Uterus (tissue), 4 donors: Measurements from ENCODE around the gene CCN2. TPM values are rescaled to one million over a fixed set of nuclear protein-coding genes. Genes with fewer than 3 reads are reported as not detected.

Source experiments
- DNase-seq, 2 donors: peaks; one replicate each; pipeline ENCODE4 v3.0.0-alpha.2; 2019 to 2020
- H3K27ac ChIP-seq, 2 donors: fragments of 200-600 bp; sonication (generic); 1 replicate in 1 of 2; 2 replicates in 1 of 2; pipeline ENCODE4 v1.5.1; 2016 to 2018
- H3K27me3 ChIP-seq, 2 donors: fragments of 200-600 bp; sonication (generic); one replicate each; pipeline ENCODE4 v1.5.1; 2018 to 2019; ENCODE audit warnings: control low read depth in 1 of 2
- H3K36me3 ChIP-seq, 2 donors: fragments of 200-600 bp; sonication (generic); one replicate each; pipeline ENCODE4 v1.5.1; 2019; ENCODE audit warnings: control low read depth in 1 of 2
- H3K4me1 ChIP-seq, 2 donors: fragments of 200-600 bp; sonication (generic); one replicate each; pipeline ENCODE4 v1.5.1; 2018 to 2019; ENCODE audit warnings: control low read depth in 1 of 2
- H3K4me3 ChIP-seq, 2 donors: fragments of 200-600 bp; sonication (generic); 1 replicate in 1 of 2; 2 replicates in 1 of 2; pipeline ENCODE4 v1.5.1; 2018 to 2019; ENCODE audit warnings: mild to moderate bottlenecking in 1 of 2
- H3K9me3 ChIP-seq, 2 donors: fragments of 200-600 bp; sonication (generic); one replicate each; pipeline ENCODE4 v1.5.1; 2019; ENCODE audit warnings: control low read depth in 1 of 2
- POLR2A ChIP-seq, 2 donors: fragments of 450-650 bp; IDR thresholded peaks; one replicate each; pipeline ENCODE4 v1.6.1; 2016; ENCODE audit warnings: antibody characterized with exemption in 2 of 2, mild to moderate bottlenecking in 1 of 2, moderate library complexity in 1 of 2
- intact Hi-C: fragments of 100-400 bp; cut with DNase I; formaldehyde crosslinking; loops from one replicate; pipeline ENCODE4 v1.15.1; 2023; ENCODE audit warnings: low total_unique reads
- total RNA-seq, 4 donors: library from RNA; depleted of rRNA in 3 of 4; stranded (reverse); fragments of >200 nt in 3 of 4; gene quantifications; one replicate each; pipeline versions ENCODE4 v1.1.0 to v1.2.4, GENCODE V29; 2014 to 2023
- TF ChIP-seq, protein P1 (sequence below), 4 experiments: fragments of 200-600 bp in 2 of 4; fragments of 450-650 bp in 2 of 4; sonication (generic) in 2 of 4; IDR thresholded peaks; one replicate each; pipeline ENCODE4 v1.5.1; 2016 to 2019; ENCODE audit warnings: antibody characterized with exemption in 4 of 4, mild to moderate bottlenecking in 2 of 4, moderate library complexity in 1 of 4
- donor health status: DM: yes; HTN: yes; CAD: no.

The CCN2 gene
- total RNA-seq, 4 donors from 2014 or later: 104 to 254 (median 202) TPM

GRCh38 chr6:131958095-131958494 is 6.9 kb upstream of the CCN2 start:
- intact Hi-C loops: no loop called here
- no peaks in the 10 kb centered on the region for H3K27me3 ChIP-seq
- no peaks in the 10 kb centered on the region for H3K4me1 ChIP-seq
- no peaks in the 10 kb centered on the region for H3K36me3 ChIP-seq
- TF ChIP-seq POLR2A (IDR thresholded peaks at IDR 0.05): no peak
- TF ChIP-seq, protein P1, sequence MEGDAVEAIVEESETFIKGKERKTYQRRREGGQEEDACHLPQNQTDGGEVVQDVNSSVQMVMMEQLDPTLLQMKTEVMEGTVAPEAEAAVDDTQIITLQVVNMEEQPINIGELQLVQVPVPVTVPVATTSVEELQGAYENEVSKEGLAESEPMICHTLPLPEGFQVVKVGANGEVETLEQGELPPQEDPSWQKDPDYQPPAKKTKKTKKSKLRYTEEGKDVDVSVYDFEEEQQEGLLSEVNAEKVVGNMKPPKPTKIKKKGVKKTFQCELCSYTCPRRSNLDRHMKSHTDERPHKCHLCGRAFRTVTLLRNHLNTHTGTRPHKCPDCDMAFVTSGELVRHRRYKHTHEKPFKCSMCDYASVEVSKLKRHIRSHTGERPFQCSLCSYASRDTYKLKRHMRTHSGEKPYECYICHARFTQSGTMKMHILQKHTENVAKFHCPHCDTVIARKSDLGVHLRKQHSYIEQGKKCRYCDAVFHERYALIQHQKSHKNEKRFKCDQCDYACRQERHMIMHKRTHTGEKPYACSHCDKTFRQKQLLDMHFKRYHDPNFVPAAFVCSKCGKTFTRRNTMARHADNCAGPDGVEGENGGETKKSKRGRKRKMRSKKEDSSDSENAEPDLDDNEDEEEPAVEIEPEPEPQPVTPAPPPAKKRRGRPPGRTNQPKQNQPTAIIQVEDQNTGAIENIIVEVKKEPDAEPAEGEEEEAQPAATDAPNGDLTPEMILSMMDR (IDR thresholded peaks at IDR 0.05): no peak
- no peaks in the 10 kb centered on the region for H3K9me3 ChIP-seq
- no peak overlapping the region for H3K27ac ChIP-seq
- DNase-seq: no peak
- no peak overlapping the region for H3K4me3 ChIP-seq

- Histone ChIP-seq H3K4me3 (no peak overlapping the region), H3K27ac (peak overlapping the region in 1 of 2 donors; percentile 99), H3K27me3 (no peaks in the 10 kb centered on the region), H3K9me3 (no peaks in the 10 kb centered on the region), H3K36me3 (no peaks in the 10 kb centered on the region), H3K4me1 (no peaks in the 10 kb centered on the region)
- DNase-seq: no peak
- intact Hi-C loops: no loop called here
- no peak for TF ChIP-seq POLR2A (IDR thresholded peaks at IDR 0.05)
- TF ChIP-seq, protein P1 (IDR thresholded peaks at IDR 0.05): no peak
Observed at GRCh38 chr6:131955876-131956275, 4.7 kb upstream of the CCN2 start.

- DNase-seq: no peak
- intact Hi-C loops: no loop called here
- TF ChIP-seq, protein P1 (IDR thresholded peaks at IDR 0.05): no peak
- TF ChIP-seq POLR2A (IDR thresholded peaks at IDR 0.05): no peak
- H3K9me3 ChIP-seq: no peaks in the 10 kb centered on the region
- peak overlapping the region; percentile 1 to 10 for H3K4me3 ChIP-seq
- no peaks in the 10 kb centered on the region for H3K4me1 ChIP-seq
- no peaks in the 10 kb centered on the region for H3K36me3 ChIP-seq
- H3K27me3 ChIP-seq: no peaks in the 10 kb centered on the region
- H3K27ac ChIP-seq: peak overlapping the region; percentile 33 to 99
Observed at GRCh38 chr6:131955192-131955591, 4.0 kb upstream of the CCN2 start.

DNA sequence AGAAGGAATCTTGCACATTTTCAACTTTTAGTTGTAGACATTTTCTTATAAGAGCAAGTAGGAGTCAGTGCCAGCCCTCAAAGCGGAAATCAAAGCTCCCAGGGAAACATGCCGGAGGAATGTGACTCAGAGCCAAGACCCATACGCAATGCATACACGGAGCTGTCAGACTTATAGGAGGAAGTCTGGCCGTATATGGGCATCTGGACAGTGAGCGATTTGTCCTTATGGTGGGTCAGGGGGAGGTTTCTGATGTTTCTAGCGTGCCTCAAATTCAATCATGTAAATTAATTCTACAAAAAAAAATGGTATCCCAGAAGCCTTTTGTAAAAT is 3.6 kb upstream of the CCN2 start:
- H3K27ac ChIP-seq: peak overlapping the region; percentile 33 to 99
- H3K9me3 ChIP-seq: no peaks in the 10 kb centered on the region
- no peaks in the 10 kb centered on the region for H3K4me1 ChIP-seq
- no peak for TF ChIP-seq POLR2A (IDR thresholded peaks at IDR 0.05)
- TF ChIP-seq, protein P1 (IDR thresholded peaks at IDR 0.05): no peak
- no peaks in the 10 kb centered on the region for H3K36me3 ChIP-seq
- no peaks in the 10 kb centered on the region for H3K27me3 ChIP-seq
- peak overlapping the region; percentile 1 to 10 for H3K4me3 ChIP-seq
- peak; percentile 28 to 59 for DNase-seq
- intact Hi-C loops: no loop called here

- peak overlapping the region; percentile 33 to 99 for H3K27ac ChIP-seq
- DNase-seq: no peak
- H3K9me3 ChIP-seq: no peaks in the 10 kb centered on the region
- no peak for TF ChIP-seq POLR2A (IDR thresholded peaks at IDR 0.05)
- TF ChIP-seq, protein P1 (IDR thresholded peaks at IDR 0.05): no peak
- intact Hi-C loops: no loop called here
- H3K36me3 ChIP-seq: no peaks in the 10 kb centered on the region
- H3K4me3 ChIP-seq: peak overlapping the region; percentile 1 to 10
- no peaks in the 10 kb centered on the region for H3K27me3 ChIP-seq
- H3K4me1 ChIP-seq: no peaks in the 10 kb centered on the region
Observed at GRCh38 chr6:131954059-131954774, 3.0 kb upstream of the CCN2 start.
